HCT116 (cell line): ENCODE data around the gene CD109. TPM values are rescaled to one million over a fixed set of nuclear protein-coding genes. Genes with fewer than 3 reads are reported as not detected.

Experiments used
- ATAC-seq: fragments of 200-7000 bp; cut with Tn5 transposase; 2 replicates; pipeline ENCODE4 v1.9.1; 2020; ENCODE audit warnings: mild to moderate bottlenecking, moderate library complexity
- BruUV-seq: library from RNA; stranded (reverse); fragments of 400-500 nt; replicated peaks from 2 replicates; lab custom pipeline; 2021; lab: Mats Ljungman, UMichigan
- CTCF ChIA-PET: fragments of 300-600 bp; sonication (Branson Sonifier 250); formaldehyde crosslinking; loops from one replicate; lab custom pipeline; 2021; ENCODE audit warnings: antibody characterized with exemption; lab: Charles Lee
- POLR2A ChIA-PET: fragments of 300-600, 350-600 bp; sonication (Branson Sonifier 250); formaldehyde crosslinking; loops from one replicate; lab custom pipeline; 2021; ENCODE audit warnings: antibody characterized with exemption; lab: Charles Lee
- RAD21 ChIA-PET, 2 experiments: fragments of 300-600 bp; sonication (Branson Sonifier 250); formaldehyde crosslinking; loops; one replicate each; lab custom pipeline; 2023; ENCODE audit warnings: low total read pairs in 2 of 2; ENCODE audit not compliant: uncharacterized antibody in 2 of 2, unreplicated experiment in 2 of 2, low non-redundant PET in 1 of 2; lab: Charles Lee
- DNase-seq: peaks from one replicate; pipeline ENCODE4 v3.0.0-alpha.2; 2010; ENCODE audit warnings: low read depth, low spot score
- H2AFZ ChIP-seq: fragments of 200-600 bp; shearing (Covaris generic), sonication (generic); 2 replicates; pipeline ENCODE4 v1.6.1; 2017; ENCODE audit warnings: low read depth, mixed run types, mixed read lengths, antibody characterized with exemption, low read length; ENCODE audit not compliant: poor library complexity, severe bottlenecking
- H3K27ac ChIP-seq: 2 replicates; pipeline ENCODE4 v1.5.1; 2012; ENCODE audit warnings: low read depth, low read length
- H3K27me3 ChIP-seq: fragments of 200-600 bp; sonication (generic); 2 replicates; pipeline ENCODE4 v1.6.1; 2016; ENCODE audit warnings: mixed run types, low read length, mixed read lengths; ENCODE audit not compliant: insufficient read depth
- H3K36me3 ChIP-seq, 2 experiments: fragments of 200-500 bp in 1 of 2; fragments of 200-600 bp in 1 of 2; sonication (Bioruptor generic) in 1 of 2; sonication (generic) in 1 of 2; 2 replicates each; pipeline versions ENCODE4 v1.5.1 to v1.6.1; 2014 to 2016; ENCODE audit warnings: low read length in 2 of 2, inconsistent platforms in 1 of 2, mixed read lengths in 1 of 2, mixed run types in 1 of 2; ENCODE audit not compliant: insufficient read depth in 2 of 2, control insufficient read depth in 1 of 2
- H3K4me1 ChIP-seq, 2 experiments: fragments of 200-600 bp in 1 of 2; sonication (generic) in 1 of 2; 2 replicates each; pipeline versions ENCODE4 v1.5.1 to v1.6.1; 2012 to 2017; ENCODE audit warnings: low read length in 2 of 2, inconsistent platforms in 1 of 2, mild to moderate bottlenecking in 1 of 2, mixed read lengths in 1 of 2, mixed run types in 1 of 2, moderate library complexity in 1 of 2; ENCODE audit not compliant: insufficient read depth in 2 of 2, control insufficient read depth in 1 of 2
- H3K4me2 ChIP-seq: fragments of 200-600 bp; sonication (generic); 2 replicates; pipeline ENCODE4 v1.6.1; 2017; ENCODE audit warnings: mixed run types, low read length, mixed read lengths
- H3K4me3 ChIP-seq, 2 experiments: fragments of 200-600 bp in 1 of 2; sonication (generic) in 1 of 2; replicated peaks in 1 of 2; 2 replicates each; pipeline ENCODE4 v1.5.1; 2011 to 2016; ENCODE audit warnings: low read length in 2 of 2, control low read depth in 1 of 2, low read depth in 1 of 2, mild to moderate bottlenecking in 1 of 2, mixed read lengths in 1 of 2, mixed run types in 1 of 2
- H3K79me2 ChIP-seq: fragments of 200-600 bp; sonication (generic); 2 replicates; pipeline ENCODE4 v1.6.1; 2017; ENCODE audit warnings: mild to moderate bottlenecking, mixed run types, low read length, moderate library complexity, mixed read lengths; ENCODE audit not compliant: insufficient read depth
- H3K9ac ChIP-seq: fragments of 200-600 bp; sonication (generic); 2 replicates; pipeline ENCODE4 v1.6.1; 2016; ENCODE audit warnings: low read length, mixed read lengths
- H3K9me2 ChIP-seq: fragments of 200-600 bp; sonication (generic), shearing (Covaris generic); 2 replicates; pipeline ENCODE4 v1.6.1; 2017; ENCODE audit warnings: mixed run types, mild to moderate bottlenecking, moderate library complexity; ENCODE audit not compliant: insufficient read depth
- H3K9me3 ChIP-seq, 2 experiments: fragments of 200-500 bp in 1 of 2; fragments of 200-600 bp in 1 of 2; sonication (Bioruptor generic) in 1 of 2; sonication (generic) in 1 of 2; 2 replicates each; pipeline ENCODE4 v1.6.1; 2014 to 2017; ENCODE audit warnings: low read length in 2 of 2, mixed read lengths in 2 of 2, inconsistent platforms in 1 of 2, low read depth in 1 of 2, mild to moderate bottlenecking in 1 of 2, mixed run types in 1 of 2, moderate library complexity in 1 of 2; ENCODE audit not compliant: control insufficient read depth in 1 of 2, insufficient read depth in 1 of 2
- H4K20me1 ChIP-seq: fragments of 200-600 bp; sonication (generic), shearing (Covaris generic); 2 replicates; pipeline ENCODE4 v1.6.1; 2017; ENCODE audit warnings: mixed run types, mild to moderate bottlenecking, moderate library complexity; ENCODE audit not compliant: insufficient read depth
- CBX3 ChIP-seq: IDR thresholded peaks from 2 replicates; pipeline ENCODE4 v1.6.1; 2012; ENCODE audit warnings: low read depth
- CEBPB ChIP-seq: IDR thresholded peaks from 2 replicates; pipeline ENCODE4 v1.6.1; 2012; ENCODE audit warnings: low read depth
- CTCF ChIP-seq, 3 experiments: fragments of 200-600 bp in 1 of 3; sonication (generic) in 1 of 3; IDR thresholded peaks in 2 of 3; conservative IDR thresholded peaks in 1 of 3; 2 replicates each; pipeline ENCODE4 v1.5.1; 2012 to 2017; ENCODE audit warnings: low read depth in 2 of 3, low read length in 2 of 3, antibody characterized with exemption in 1 of 3, borderline replicate concordance in 1 of 3, control low read depth in 1 of 3, mild to moderate bottlenecking in 1 of 3, mixed read lengths in 1 of 3, mixed run types in 1 of 3, moderate library complexity in 1 of 3; ENCODE audit not compliant: insufficient read depth in 1 of 3
- EGR1 ChIP-seq: IDR thresholded peaks from 2 replicates; pipeline ENCODE4 v1.6.1; 2012; ENCODE audit warnings: low read depth
- ELF1 ChIP-seq: IDR thresholded peaks from 2 replicates; pipeline ENCODE4 v1.6.1; 2012; ENCODE audit warnings: low read depth, borderline replicate concordance
- EZH2 ChIP-seq: fragments of 200-600 bp; sonication (generic); IDR thresholded peaks from 2 replicates; pipeline ENCODE4 v1.6.1; 2017; ENCODE audit warnings: antibody characterized with exemption, mixed run types
- EZH2phosphoT487 ChIP-seq: fragments of 200-600 bp; IDR thresholded peaks from 2 replicates; pipeline ENCODE4 v1.6.1; 2018; ENCODE audit warnings: antibody characterized with exemption, borderline replicate concordance
- FOSL1 ChIP-seq: IDR thresholded peaks from 2 replicates; pipeline ENCODE4 v1.6.1; 2012; ENCODE audit warnings: low read depth
- JUND ChIP-seq: IDR thresholded peaks from 2 replicates; pipeline ENCODE4 v1.6.1; 2012
- POLR2A ChIP-seq: IDR thresholded peaks from 2 replicates; pipeline ENCODE4 v1.7.0; 2011; ENCODE audit warnings: borderline replicate concordance; ENCODE audit not compliant: insufficient read depth, insufficient read length; ENCODE audit errors: extremely low read depth
- POLR2AphosphoS5 ChIP-seq: IDR thresholded peaks from 2 replicates; pipeline ENCODE4 v1.6.1; 2011; ENCODE audit warnings: mild to moderate bottlenecking, low read depth, low read length, moderate library complexity
- RAD21 ChIP-seq: IDR thresholded peaks from 2 replicates; pipeline ENCODE4 v1.6.1; 2012; ENCODE audit warnings: low read depth, mild to moderate bottlenecking
- REST ChIP-seq: IDR thresholded peaks from 2 replicates; pipeline ENCODE4 v1.6.1; 2012; ENCODE audit warnings: low read depth
- SIN3A ChIP-seq: IDR thresholded peaks from 2 replicates; pipeline ENCODE4 v1.6.1; 2012; ENCODE audit warnings: low read depth
- SP1 ChIP-seq: IDR thresholded peaks from 2 replicates; pipeline ENCODE4 v1.6.1; 2012; ENCODE audit warnings: low read depth
- SRF ChIP-seq: IDR thresholded peaks from 2 replicates; pipeline ENCODE4 v1.6.1; 2012; ENCODE audit warnings: low read depth
- YY1 ChIP-seq: IDR thresholded peaks from 2 replicates; pipeline ENCODE4 v1.6.1; 2011; ENCODE audit warnings: low read length, low read depth, moderate library complexity, mild to moderate bottlenecking; ENCODE audit not compliant: insufficient replicate concordance; ENCODE audit errors: extremely low read depth
- intact Hi-C: fragments of 100-400 bp; cut with micrococcal nuclease; formaldehyde crosslinking; loops from 2 replicates; pipeline ENCODE4 v1.10.0; 2022
- total RNA-seq: library from RNA; stranded (reverse); gene quantifications from one replicate; pipeline ENCODE4 v1.2.1, GENCODE V29; 2021; ENCODE audit not compliant: unreplicated experiment
- TF ChIP-seq, protein P1 (sequence below): IDR thresholded peaks from 2 replicates; pipeline ENCODE4 v1.6.1; 2012
- TF ChIP-seq, protein P2 (sequence below): IDR thresholded peaks from 2 replicates; pipeline ENCODE4 v1.6.1; 2012
- TF ChIP-seq, protein P3 (sequence below): IDR thresholded peaks from 2 replicates; pipeline ENCODE4 v1.6.1; 2011; ENCODE audit warnings: mild to moderate bottlenecking, low read length, moderate library complexity; ENCODE audit not compliant: insufficient replicate concordance; ENCODE audit errors: extremely low read depth

Gene CD109
- total RNA-seq, 1 experiment from 2014 or later, result 42.1 TPM

- Histone ChIP-seq H3K4me3 (no peak overlapping the region), H2AFZ (no peak overlapping the region), H3K4me2 (no peak overlapping the region), H3K79me2 (no peaks in the 10 kb centered on the region), H3K9ac (no peak overlapping the region), H3K9me2 (no peaks in the 10 kb centered on the region), H4K20me1 (no peaks in the 10 kb centered on the region), H3K9me3 (no peaks in the 10 kb centered on the region), H3K36me3 (no peaks in the 10 kb centered on the region), H3K27me3 (no peaks in the 10 kb centered on the region), H3K27ac (no peak overlapping the region), H3K4me1 (no peaks in the 10 kb centered on the region)
- BruUV-seq, result no TSS peak
- ChIA-PET CTCF (no interaction called here), POLR2A (no interaction called here), RAD21 (no interaction called here)
- ATAC-seq, result no peak
- intact Hi-C loops, result no loop called here
- no peak for DNase-seq
- TF ChIP-seq, protein P1, sequence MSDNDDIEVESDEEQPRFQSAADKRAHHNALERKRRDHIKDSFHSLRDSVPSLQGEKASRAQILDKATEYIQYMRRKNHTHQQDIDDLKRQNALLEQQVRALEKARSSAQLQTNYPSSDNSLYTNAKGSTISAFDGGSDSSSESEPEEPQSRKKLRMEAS, result no peak
- TF ChIP-seq JUND (no peak), POLR2AphosphoS5 (no peak), CEBPB (no peak), EZH2 (no peak), POLR2A (no peak), EGR1 (no peak), ELF1 (no peak), YY1 (no peak), CBX3 (no peak), REST (no peak), EZH2phosphoT487 (no peak), SRF (no peak), SIN3A (no peak), RAD21 (no peak), SP1 (no peak), FOSL1 (no peak), CTCF (IDR thresholded peaks at IDR 0.05 in 2 of 3, conservative IDR thresholded peaks at IDR 0.05 in 1 of 3; ENCODE audit: borderline replicate concordance in 1 of 3, insufficient read depth in 1 of 3, low read depth in 2 of 3, low read length in 2 of 3) (no peak)
- TF ChIP-seq, protein P2, sequence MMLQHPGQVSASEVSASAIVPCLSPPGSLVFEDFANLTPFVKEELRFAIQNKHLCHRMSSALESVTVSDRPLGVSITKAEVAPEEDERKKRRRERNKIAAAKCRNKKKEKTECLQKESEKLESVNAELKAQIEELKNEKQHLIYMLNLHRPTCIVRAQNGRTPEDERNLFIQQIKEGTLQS, result no peak
- TF ChIP-seq, protein P3, sequence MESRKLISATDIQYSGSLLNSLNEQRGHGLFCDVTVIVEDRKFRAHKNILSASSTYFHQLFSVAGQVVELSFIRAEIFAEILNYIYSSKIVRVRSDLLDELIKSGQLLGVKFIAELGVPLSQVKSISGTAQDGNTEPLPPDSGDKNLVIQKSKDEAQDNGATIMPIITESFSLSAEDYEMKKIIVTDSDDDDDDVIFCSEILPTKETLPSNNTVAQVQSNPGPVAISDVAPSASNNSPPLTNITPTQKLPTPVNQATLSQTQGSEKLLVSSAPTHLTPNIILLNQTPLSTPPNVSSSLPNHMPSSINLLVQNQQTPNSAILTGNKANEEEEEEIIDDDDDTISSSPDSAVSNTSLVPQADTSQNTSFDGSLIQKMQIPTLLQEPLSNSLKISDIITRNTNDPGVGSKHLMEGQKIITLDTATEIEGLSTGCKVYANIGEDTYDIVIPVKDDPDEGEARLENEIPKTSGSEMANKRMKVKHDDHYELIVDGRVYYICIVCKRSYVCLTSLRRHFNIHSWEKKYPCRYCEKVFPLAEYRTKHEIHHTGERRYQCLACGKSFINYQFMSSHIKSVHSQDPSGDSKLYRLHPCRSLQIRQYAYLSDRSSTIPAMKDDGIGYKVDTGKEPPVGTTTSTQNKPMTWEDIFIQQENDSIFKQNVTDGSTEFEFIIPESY, result no peak
Observed at GRCh38 chr6:73811706-73812105, 115.7 kb downstream of the CD109 start.
